ENCODE measurements around the gene FBXO46.

Gene FBXO46

GRCh38 chr19:45764475-45764874 is 33.8 kb upstream of the FBXO46 start:
- Histone ChIP-seq H3K36me3 (ENCODE audit: control insufficient read depth in 1 of 2, insufficient read depth in 2 of 2, low read length in 2 of 2) (no peaks in the 10 kb centered on the region), H3K9me3 (ENCODE audit: insufficient read depth, low read depth, low read length) (peaks cover 2% of the 10 kb centered on the region), H4K12ac (ENCODE audit: low read depth, low read length) (no peak overlapping the region), H3K79me1 (ENCODE audit: low read length) (peaks cover 19% of the 10 kb centered on the region), H4K8ac (ENCODE audit: low read depth, low read length) (no peak overlapping the region), H3K9ac (ENCODE audit: low read length) (no peak overlapping the region), H4K91ac (ENCODE audit: low read depth, low read length) (no peak overlapping the region), H2AFZ (ENCODE audit: insufficient read depth, low read length, poor library complexity) (no peak overlapping the region), H3K79me2 (ENCODE audit: control insufficient read depth, insufficient read depth, low read length, poor library complexity) (peaks cover 10% of the 10 kb centered on the region), H2BK5ac (ENCODE audit: low read depth, low read length, poor library complexity) (no peak overlapping the region), H3K4me1 (ENCODE audit: control insufficient read depth in 1 of 2, insufficient read depth in 2 of 2, low read length in 2 of 2) (peaks cover 13 to 18% of the 10 kb centered on the region in 2 experiments), H3K23ac (ENCODE audit: low read length) (no peak overlapping the region), H2BK120ac (ENCODE audit: insufficient read depth, low read length, poor library complexity) (no peak overlapping the region), H3K27me3 (ENCODE audit: insufficient read depth, low read length) (no peaks in the 10 kb centered on the region), H3K4me3 (ENCODE audit: low read depth, low read length) (no peak overlapping the region), H3K27ac (ENCODE audit: low read depth, low read length) (no peak overlapping the region), H2AK5ac (ENCODE audit: low read length) (no peak overlapping the region), H3K4me2 (ENCODE audit: low read length) (no peak overlapping the region), H3K14ac (ENCODE audit: low read length) (no peak overlapping the region), H2BK12ac (ENCODE audit: low read length) (no peak overlapping the region), H3K18ac (ENCODE audit: low read length) (no peak overlapping the region), H3K4ac (ENCODE audit: low read depth, low read length) (no peak overlapping the region)
- no CpG with 5 or more reads among the region's 6 CpGs for WGBS (ENCODE audit: extremely low coverage, insufficient coverage, insufficient read length)
- DNase-seq, result no peak

- no peak overlapping the region for H2BK120ac ChIP-seq (ENCODE audit: insufficient read depth, low read length, poor library complexity)
- H4K8ac ChIP-seq (ENCODE audit: low read depth, low read length), result no peak overlapping the region
- H3K79me2 ChIP-seq (ENCODE audit: control insufficient read depth, insufficient read depth, low read length, poor library complexity), result peaks cover 8% of the 10 kb centered on the region
- H4K91ac ChIP-seq (ENCODE audit: low read depth, low read length), result no peak overlapping the region
- peaks cover 13 to 18% of the 10 kb centered on the region in 2 experiments for H3K4me1 ChIP-seq (ENCODE audit: control insufficient read depth in 1 of 2, insufficient read depth in 2 of 2, low read length in 2 of 2)
- no peaks in the 10 kb centered on the region for H3K36me3 ChIP-seq (ENCODE audit: control insufficient read depth in 1 of 2, insufficient read depth in 2 of 2, low read length in 2 of 2)
- no peak overlapping the region for H2AFZ ChIP-seq (ENCODE audit: insufficient read depth, low read length, poor library complexity)
- no peak overlapping the region for H3K18ac ChIP-seq (ENCODE audit: low read length)
- no peaks in the 10 kb centered on the region for H3K27me3 ChIP-seq (ENCODE audit: insufficient read depth, low read length)
- no peak overlapping the region for H3K23ac ChIP-seq (ENCODE audit: low read length)
- WGBS (ENCODE audit: extremely low coverage, insufficient coverage, insufficient read length), result no CpG with 5 or more reads among the region's 27 CpGs
- H2AK5ac ChIP-seq (ENCODE audit: low read length), result no peak overlapping the region
- no peak overlapping the region for H3K14ac ChIP-seq (ENCODE audit: low read length)
- H2BK5ac ChIP-seq (ENCODE audit: low read depth, low read length, poor library complexity), result no peak overlapping the region
- no peak overlapping the region for H4K12ac ChIP-seq (ENCODE audit: low read depth, low read length)
- H3K79me1 ChIP-seq (ENCODE audit: low read length), result peaks cover 16% of the 10 kb centered on the region
- H2BK12ac ChIP-seq (ENCODE audit: low read length), result no peak overlapping the region
- H3K4me2 ChIP-seq (ENCODE audit: low read length), result no peak overlapping the region
- H3K9me3 ChIP-seq (ENCODE audit: insufficient read depth, low read depth, low read length), result peaks cover 4% of the 10 kb centered on the region
- DNase-seq, result no peak
- no peak overlapping the region for H3K9ac ChIP-seq (ENCODE audit: low read length)
- H3K4ac ChIP-seq (ENCODE audit: low read depth, low read length), result no peak overlapping the region
- no peak overlapping the region for H3K4me3 ChIP-seq (ENCODE audit: low read depth, low read length)
- no peak overlapping the region for H3K27ac ChIP-seq (ENCODE audit: low read depth, low read length)
These were observed 33.1 kb upstream of the FBXO46 start for GRCh38 chr19:45763691-45764294.

- Histone ChIP-seq H2BK120ac (ENCODE audit: insufficient read depth, low read length, poor library complexity) (no peak overlapping the region), H3K27ac (ENCODE audit: low read depth, low read length) (no peak overlapping the region), H3K18ac (ENCODE audit: low read length) (no peak overlapping the region), H4K8ac (ENCODE audit: low read depth, low read length) (no peak overlapping the region), H3K4me2 (ENCODE audit: low read length) (no peak overlapping the region), H3K36me3 (ENCODE audit: control insufficient read depth in 1 of 2, insufficient read depth in 2 of 2, low read length in 2 of 2) (no peaks in the 10 kb centered on the region), H3K27me3 (ENCODE audit: insufficient read depth, low read length) (no peaks in the 10 kb centered on the region), H4K12ac (ENCODE audit: low read depth, low read length) (no peak overlapping the region), H3K4ac (ENCODE audit: low read depth, low read length) (no peak overlapping the region), H3K79me1 (ENCODE audit: low read length) (peaks cover 9% of the 10 kb centered on the region), H3K79me2 (ENCODE audit: control insufficient read depth, insufficient read depth, low read length, poor library complexity) (peaks cover 4% of the 10 kb centered on the region), H3K9ac (ENCODE audit: low read length) (no peak overlapping the region), H2AFZ (ENCODE audit: insufficient read depth, low read length, poor library complexity) (no peak overlapping the region), H3K23ac (ENCODE audit: low read length) (no peak overlapping the region), H3K9me3 (ENCODE audit: insufficient read depth, low read depth, low read length) (peaks cover 4% of the 10 kb centered on the region), H3K4me1 (ENCODE audit: control insufficient read depth in 1 of 2, insufficient read depth in 2 of 2, low read length in 2 of 2) (peaks cover 13 to 18% of the 10 kb centered on the region in 2 experiments), H3K14ac (ENCODE audit: low read length) (no peak overlapping the region), H2AK5ac (ENCODE audit: low read length) (no peak overlapping the region), H2BK12ac (ENCODE audit: low read length) (no peak overlapping the region), H3K4me3 (ENCODE audit: low read depth, low read length) (no peak overlapping the region), H2BK5ac (ENCODE audit: low read depth, low read length, poor library complexity) (no peak overlapping the region), H4K91ac (ENCODE audit: low read depth, low read length) (no peak overlapping the region)
- DNase-seq, result no peak
- WGBS (ENCODE audit: extremely low coverage, insufficient coverage, insufficient read length), result no CpG with 5 or more reads among the region's 15 CpGs
These were observed 32.4 kb upstream of the FBXO46 start for GRCh38 chr19:45762870-45763631.

GRCh38 chr19:45761714-45762113 is 31.0 kb upstream of the FBXO46 start:
- H2BK5ac ChIP-seq (ENCODE audit: low read depth, low read length, poor library complexity), result no peak overlapping the region
- H3K9me3 ChIP-seq (ENCODE audit: insufficient read depth, low read depth, low read length), result peaks cover 4% of the 10 kb centered on the region
- no peak overlapping the region for H2BK120ac ChIP-seq (ENCODE audit: insufficient read depth, low read length, poor library complexity)
- H4K91ac ChIP-seq (ENCODE audit: low read depth, low read length), result no peak overlapping the region
- H4K8ac ChIP-seq (ENCODE audit: low read depth, low read length), result no peak overlapping the region
- H3K23ac ChIP-seq (ENCODE audit: low read length), result no peak overlapping the region
- H3K27ac ChIP-seq (ENCODE audit: low read depth, low read length), result no peak overlapping the region
- H3K27me3 ChIP-seq (ENCODE audit: insufficient read depth, low read length), result no peaks in the 10 kb centered on the region
- no peaks in the 10 kb centered on the region for H3K36me3 ChIP-seq (ENCODE audit: control insufficient read depth in 1 of 2, insufficient read depth in 2 of 2, low read length in 2 of 2)
- H3K14ac ChIP-seq (ENCODE audit: low read length), result no peak overlapping the region
- H3K9ac ChIP-seq (ENCODE audit: low read length), result no peak overlapping the region
- no peak for DNase-seq
- H3K18ac ChIP-seq (ENCODE audit: low read length), result no peak overlapping the region
- no peaks in the 10 kb centered on the region for H3K79me1 ChIP-seq (ENCODE audit: low read length)
- no peak overlapping the region for H4K12ac ChIP-seq (ENCODE audit: low read depth, low read length)
- no CpG with 5 or more reads among the region's 17 CpGs for WGBS (ENCODE audit: extremely low coverage, insufficient coverage, insufficient read length)
- no peak overlapping the region for H2AFZ ChIP-seq (ENCODE audit: insufficient read depth, low read length, poor library complexity)
- H3K4me1 ChIP-seq (ENCODE audit: control insufficient read depth in 1 of 2, insufficient read depth in 2 of 2, low read length in 2 of 2), result peaks cover 10 to 12% of the 10 kb centered on the region in 2 experiments
- no peak overlapping the region for H2BK12ac ChIP-seq (ENCODE audit: low read length)
- H2AK5ac ChIP-seq (ENCODE audit: low read length), result no peak overlapping the region
- no peak overlapping the region for H3K4me3 ChIP-seq (ENCODE audit: low read depth, low read length)
- no peaks in the 10 kb centered on the region for H3K79me2 ChIP-seq (ENCODE audit: control insufficient read depth, insufficient read depth, low read length, poor library complexity)
- no peak overlapping the region for H3K4ac ChIP-seq (ENCODE audit: low read depth, low read length)
- no peak overlapping the region for H3K4me2 ChIP-seq (ENCODE audit: low read length)

Data from trophoblast cell (in vitro differentiated cells and primary cell).